Neural cell (in vitro differentiated cells): ENCODE measurements around the gene SHB. TPM values are rescaled to one million over a fixed set of nuclear protein-coding genes. Genes with fewer than 3 reads are reported as not detected.

Experiments used
- H2AFZ ChIP-seq: fragments of 200-600, 300-800 bp; sonication (generic), shearing (Covaris generic); 2 replicates; pipeline ENCODE4 v1.6.0; 2014; ENCODE audit warnings: low read depth, mild to moderate bottlenecking, antibody characterized with exemption, low read length, moderate library complexity
- H3F3A ChIP-seq: fragments of 200-600 bp; shearing (Covaris generic); 2 replicates; pipeline ENCODE4 v1.6.1; 2016; ENCODE audit warnings: mild to moderate bottlenecking, moderate library complexity, mixed read lengths, antibody characterized with exemption, low read length; ENCODE audit not compliant: insufficient read depth, poor library complexity, severe bottlenecking
- H3K27ac ChIP-seq: fragments of 200-600, 300-800 bp; sonication (generic), shearing (Covaris generic); 2 replicates; pipeline ENCODE4 v1.5.1; 2014; ENCODE audit warnings: mild to moderate bottlenecking, low read length, moderate library complexity
- H3K27me3 ChIP-seq: fragments of 300-800, 200-600 bp; sonication (generic), shearing (Covaris generic); 2 replicates; pipeline ENCODE4 v1.6.0; 2014; ENCODE audit warnings: mild to moderate bottlenecking, low read depth, low read length, moderate library complexity; ENCODE audit not compliant: insufficient read depth
- H3K36me3 ChIP-seq: fragments of 300-800, 200-600 bp; sonication (generic), shearing (Covaris generic); 2 replicates; pipeline ENCODE4 v1.5.1; 2014; ENCODE audit warnings: mild to moderate bottlenecking, antibody characterized with exemption, low read length, moderate library complexity; ENCODE audit not compliant: insufficient read depth
- H3K4me2 ChIP-seq: fragments of 300-800, 200-600 bp; sonication (generic), shearing (Covaris generic); 2 replicates; pipeline ENCODE4 v1.6.0; 2014; ENCODE audit warnings: mild to moderate bottlenecking, low read length
- H3K4me3 ChIP-seq: fragments of 300-800, 200-600 bp; sonication (generic), shearing (Covaris generic); 2 replicates; pipeline ENCODE4 v1.5.1; 2014; ENCODE audit warnings: mild to moderate bottlenecking, low read length, moderate library complexity
- H3K79me2 ChIP-seq: fragments of 200-600 bp; shearing (Covaris generic); replicated peaks from 2 replicates; pipeline ENCODE4 v1.6.0; 2014; ENCODE audit warnings: mild to moderate bottlenecking, low read length, moderate library complexity; ENCODE audit not compliant: insufficient read depth
- H3K9ac ChIP-seq: fragments of 300-800, 200-600 bp; sonication (generic), shearing (Covaris generic); 2 replicates; pipeline ENCODE4 v1.6.1; 2016; ENCODE audit warnings: mild to moderate bottlenecking, low read length, mixed read lengths
- H3K9me2 ChIP-seq: fragments of 200-600 bp; shearing (Covaris generic); 2 replicates; pipeline ENCODE4 v1.6.1; 2016; ENCODE audit warnings: mild to moderate bottlenecking, low read length, mixed read lengths; ENCODE audit not compliant: insufficient read depth
- H3K9me3 ChIP-seq: fragments of 200-600, 300-800 bp; sonication (generic), shearing (Covaris generic); 2 replicates; pipeline ENCODE4 v1.6.1; 2016; ENCODE audit warnings: mild to moderate bottlenecking, mixed run types, low read length, moderate library complexity, mixed read lengths
- H4K20me1 ChIP-seq: fragments of 200-600 bp; shearing (Covaris generic); 2 replicates; pipeline ENCODE4 v1.6.1; 2016; ENCODE audit warnings: mild to moderate bottlenecking, mixed run types; ENCODE audit not compliant: insufficient read depth
- EP300 ChIP-seq: fragments of 450-650 bp; conservative IDR thresholded peaks from 2 replicates; pipeline ENCODE4 v1.6.1; 2014; ENCODE audit warnings: antibody characterized with exemption, mild to moderate bottlenecking, moderate library complexity; ENCODE audit not compliant: poor library complexity, severe bottlenecking
- EZH2 ChIP-seq: fragments of 200-600, 300-800 bp; shearing (Covaris generic), sonication (generic); IDR thresholded peaks from 2 replicates; pipeline ENCODE4 v1.6.1; 2014; ENCODE audit warnings: antibody characterized with exemption, low read length, borderline replicate concordance, mild to moderate bottlenecking; ENCODE audit not compliant: insufficient read depth, poor library complexity, severe bottlenecking
- MXI1 ChIP-seq: fragments of 450-650 bp; conservative IDR thresholded peaks from 2 replicates; pipeline ENCODE4 v1.6.1; 2014; ENCODE audit warnings: antibody characterized with exemption, mild to moderate bottlenecking; ENCODE audit not compliant: poor library complexity, severe bottlenecking
- POLR2AphosphoS5 ChIP-seq: IDR thresholded peaks from 2 replicates; pipeline ENCODE4 v1.6.1; 2012
- RAD21 ChIP-seq: fragments of 450-650 bp; conservative IDR thresholded peaks from 2 replicates; pipeline ENCODE4 v1.6.1; 2014; ENCODE audit warnings: antibody characterized with exemption, mild to moderate bottlenecking, moderate library complexity
- SMC3 ChIP-seq: fragments of 450-650 bp; conservative IDR thresholded peaks from 2 replicates; pipeline ENCODE4 v1.6.1; 2014; ENCODE audit warnings: antibody characterized with exemption, mild to moderate bottlenecking, moderate library complexity; ENCODE audit not compliant: poor library complexity
- TAF1 ChIP-seq: IDR thresholded peaks from 2 replicates; pipeline ENCODE4 v1.6.1; 2012; ENCODE audit warnings: low read depth
- polyA plus RNA-seq: library from polyadenylated mRNA; depleted of rRNA; stranded (reverse); fragments of >200 nt; gene quantifications from 2 replicates; pipeline ENCODE4 v1.2.3, GENCODE V29; 2014
- TF ChIP-seq, protein P1 (sequence below): fragments of 450-650 bp; IDR thresholded peaks from 2 replicates; pipeline ENCODE4 v1.5.1; 2014; ENCODE audit warnings: antibody characterized with exemption, mild to moderate bottlenecking, moderate library complexity; ENCODE audit not compliant: poor library complexity, severe bottlenecking
- TF ChIP-seq, protein P2 (sequence below): IDR thresholded peaks from 2 replicates; pipeline ENCODE4 v1.6.1; 2012; ENCODE audit warnings: borderline replicate concordance

Gene SHB
- polyA plus RNA-seq, 1 donor from 2014 or later, result 17.5 TPM

DNA sequence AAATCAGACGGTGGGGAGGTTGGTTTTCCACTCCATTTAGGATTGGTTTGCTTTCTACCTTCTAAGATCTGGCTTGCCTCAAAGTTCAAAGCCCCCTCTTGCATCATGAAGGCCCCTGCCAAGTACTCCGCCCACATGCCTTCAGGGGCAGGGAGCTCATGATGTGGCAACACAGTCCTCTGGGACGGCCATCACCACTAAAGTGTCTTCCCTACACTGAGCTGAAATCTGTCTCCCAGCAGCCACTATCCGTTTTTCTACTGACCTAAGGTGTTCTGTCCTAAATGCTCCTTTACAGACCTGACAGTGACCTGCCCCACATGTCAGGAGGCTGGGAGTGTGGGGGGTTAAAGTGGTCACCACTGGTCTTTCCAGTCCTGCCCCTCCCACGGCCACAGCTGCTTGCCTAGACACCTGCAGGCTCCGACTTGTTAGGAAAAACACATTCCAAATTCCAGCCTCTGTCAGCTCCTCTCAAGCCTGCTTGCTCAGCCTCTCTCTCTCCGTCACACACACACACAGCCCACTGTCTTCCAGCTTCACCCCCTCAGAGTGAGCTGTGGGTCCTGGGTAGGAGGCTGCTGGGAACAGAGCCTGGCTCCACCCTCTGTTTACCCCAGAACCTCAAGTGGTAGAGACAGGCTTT lies 44.9 kb downstream of the SHB start (continued):
- TF ChIP-seq POLR2AphosphoS5, result no peak
- no peak for TF ChIP-seq RAD21

DNA sequence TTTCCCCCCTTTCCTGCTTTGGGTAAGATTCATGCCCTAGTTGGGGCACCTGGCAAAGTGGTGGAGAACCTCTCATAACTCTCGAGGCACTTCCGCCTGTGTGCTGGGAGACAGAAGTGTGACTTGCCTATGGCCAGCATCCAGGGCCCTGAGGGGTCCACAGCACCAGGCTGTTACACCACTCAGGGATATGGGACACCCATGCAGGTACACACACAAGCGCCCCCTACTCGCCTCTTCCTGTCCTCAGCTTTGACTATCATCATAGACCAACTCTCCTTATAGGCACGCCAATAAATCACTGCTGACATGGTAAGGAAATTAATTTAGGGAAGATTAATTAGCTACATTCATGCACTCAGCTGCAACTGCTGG lies 45.4 kb downstream of the SHB start:
- Histone ChIP-seq H4K20me1 (no peaks in the 10 kb centered on the region), H3K9me3 (no peaks in the 10 kb centered on the region), H3K9ac (no peak overlapping the region), H3K27ac (no peak overlapping the region), H2AFZ (no peak overlapping the region), H3K27me3 (no peaks in the 10 kb centered on the region), H3K79me2 (peaks cover 69% of the 10 kb centered on the region), H3K9me2 (no peaks in the 10 kb centered on the region), H3K4me3 (no peak overlapping the region), H3K4me2 (no peak overlapping the region), H3K36me3 (no peaks in the 10 kb centered on the region), H3F3A (no peaks in the 10 kb centered on the region)
- no peak for TF ChIP-seq SMC3
- TF ChIP-seq POLR2AphosphoS5, result no peak

DNA sequence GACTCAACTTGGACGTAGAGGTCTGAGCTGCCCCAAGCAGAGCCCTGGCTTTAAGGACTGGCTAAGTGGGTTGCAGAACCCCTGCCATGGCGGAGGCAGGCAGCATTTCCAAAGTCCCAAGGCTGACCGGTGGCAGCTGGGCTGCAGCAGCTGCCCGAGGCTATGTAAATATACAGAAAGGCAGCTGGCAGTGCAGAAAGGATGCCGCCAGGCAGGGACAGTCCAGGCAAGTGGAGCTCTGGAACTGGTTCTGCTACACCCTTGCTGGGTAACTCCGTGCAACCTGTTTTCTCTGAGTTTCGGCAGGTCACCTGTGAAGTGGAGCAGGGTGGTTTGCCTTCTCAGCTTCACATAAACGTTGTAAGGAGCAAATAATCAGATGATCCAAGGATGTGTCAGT lies 46.0 kb downstream of the SHB start:
- Histone ChIP-seq H3K9me2 (no peaks in the 10 kb centered on the region), H3K4me3 (no peak overlapping the region), H3K27me3 (no peaks in the 10 kb centered on the region), H2AFZ (no peak overlapping the region), H3K9ac (no peak overlapping the region), H3K4me2 (no peak overlapping the region), H3F3A (no peaks in the 10 kb centered on the region), H3K36me3 (no peaks in the 10 kb centered on the region), H3K79me2 (peaks cover 70% of the 10 kb centered on the region), H4K20me1 (no peaks in the 10 kb centered on the region), H3K27ac (no peak overlapping the region), H3K9me3 (no peaks in the 10 kb centered on the region)
- TF ChIP-seq SMC3, result no peak
- TF ChIP-seq EZH2, result no peak
- no peak for TF ChIP-seq POLR2AphosphoS5
- TF ChIP-seq RAD21, result no peak
- TF ChIP-seq, protein P1, sequence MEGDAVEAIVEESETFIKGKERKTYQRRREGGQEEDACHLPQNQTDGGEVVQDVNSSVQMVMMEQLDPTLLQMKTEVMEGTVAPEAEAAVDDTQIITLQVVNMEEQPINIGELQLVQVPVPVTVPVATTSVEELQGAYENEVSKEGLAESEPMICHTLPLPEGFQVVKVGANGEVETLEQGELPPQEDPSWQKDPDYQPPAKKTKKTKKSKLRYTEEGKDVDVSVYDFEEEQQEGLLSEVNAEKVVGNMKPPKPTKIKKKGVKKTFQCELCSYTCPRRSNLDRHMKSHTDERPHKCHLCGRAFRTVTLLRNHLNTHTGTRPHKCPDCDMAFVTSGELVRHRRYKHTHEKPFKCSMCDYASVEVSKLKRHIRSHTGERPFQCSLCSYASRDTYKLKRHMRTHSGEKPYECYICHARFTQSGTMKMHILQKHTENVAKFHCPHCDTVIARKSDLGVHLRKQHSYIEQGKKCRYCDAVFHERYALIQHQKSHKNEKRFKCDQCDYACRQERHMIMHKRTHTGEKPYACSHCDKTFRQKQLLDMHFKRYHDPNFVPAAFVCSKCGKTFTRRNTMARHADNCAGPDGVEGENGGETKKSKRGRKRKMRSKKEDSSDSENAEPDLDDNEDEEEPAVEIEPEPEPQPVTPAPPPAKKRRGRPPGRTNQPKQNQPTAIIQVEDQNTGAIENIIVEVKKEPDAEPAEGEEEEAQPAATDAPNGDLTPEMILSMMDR, result no peak
- TF ChIP-seq MXI1, result no peak
- no peak for TF ChIP-seq EP300
- TF ChIP-seq TAF1, result no peak
- TF ChIP-seq, protein P2, sequence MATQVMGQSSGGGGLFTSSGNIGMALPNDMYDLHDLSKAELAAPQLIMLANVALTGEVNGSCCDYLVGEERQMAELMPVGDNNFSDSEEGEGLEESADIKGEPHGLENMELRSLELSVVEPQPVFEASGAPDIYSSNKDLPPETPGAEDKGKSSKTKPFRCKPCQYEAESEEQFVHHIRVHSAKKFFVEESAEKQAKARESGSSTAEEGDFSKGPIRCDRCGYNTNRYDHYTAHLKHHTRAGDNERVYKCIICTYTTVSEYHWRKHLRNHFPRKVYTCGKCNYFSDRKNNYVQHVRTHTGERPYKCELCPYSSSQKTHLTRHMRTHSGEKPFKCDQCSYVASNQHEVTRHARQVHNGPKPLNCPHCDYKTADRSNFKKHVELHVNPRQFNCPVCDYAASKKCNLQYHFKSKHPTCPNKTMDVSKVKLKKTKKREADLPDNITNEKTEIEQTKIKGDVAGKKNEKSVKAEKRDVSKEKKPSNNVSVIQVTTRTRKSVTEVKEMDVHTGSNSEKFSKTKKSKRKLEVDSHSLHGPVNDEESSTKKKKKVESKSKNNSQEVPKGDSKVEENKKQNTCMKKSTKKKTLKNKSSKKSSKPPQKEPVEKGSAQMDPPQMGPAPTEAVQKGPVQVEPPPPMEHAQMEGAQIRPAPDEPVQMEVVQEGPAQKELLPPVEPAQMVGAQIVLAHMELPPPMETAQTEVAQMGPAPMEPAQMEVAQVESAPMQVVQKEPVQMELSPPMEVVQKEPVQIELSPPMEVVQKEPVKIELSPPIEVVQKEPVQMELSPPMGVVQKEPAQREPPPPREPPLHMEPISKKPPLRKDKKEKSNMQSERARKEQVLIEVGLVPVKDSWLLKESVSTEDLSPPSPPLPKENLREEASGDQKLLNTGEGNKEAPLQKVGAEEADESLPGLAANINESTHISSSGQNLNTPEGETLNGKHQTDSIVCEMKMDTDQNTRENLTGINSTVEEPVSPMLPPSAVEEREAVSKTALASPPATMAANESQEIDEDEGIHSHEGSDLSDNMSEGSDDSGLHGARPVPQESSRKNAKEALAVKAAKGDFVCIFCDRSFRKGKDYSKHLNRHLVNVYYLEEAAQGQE, result no peak
